Choroid plexus epithelial cell (primary cell): ENCODE data around the gene RLF.
"Not testable (repeated sequence)": the region's sequence is repeated elsewhere in the genome, so short reads cannot be mapped to it uniquely, and the experiment has no call there.

Experiments
- DNase-seq: peaks from one replicate; pipeline ENCODE4 v3.0.0-alpha.2; 2010; ENCODE audit warnings: low read depth
- H3K4me3 ChIP-seq: 2 replicates; pipeline ENCODE4 v1.5.1; 2011; ENCODE audit warnings: low read depth, mild to moderate bottlenecking, control low read depth, low read length, moderate library complexity
- TF ChIP-seq, protein P1 (sequence below): conservative IDR thresholded peaks from 2 replicates; pipeline ENCODE4 v1.5.1; 2011; ENCODE audit warnings: low read depth, mild to moderate bottlenecking, control low read depth, inconsistent platforms, low read length, moderate library complexity

Gene RLF

DNA sequence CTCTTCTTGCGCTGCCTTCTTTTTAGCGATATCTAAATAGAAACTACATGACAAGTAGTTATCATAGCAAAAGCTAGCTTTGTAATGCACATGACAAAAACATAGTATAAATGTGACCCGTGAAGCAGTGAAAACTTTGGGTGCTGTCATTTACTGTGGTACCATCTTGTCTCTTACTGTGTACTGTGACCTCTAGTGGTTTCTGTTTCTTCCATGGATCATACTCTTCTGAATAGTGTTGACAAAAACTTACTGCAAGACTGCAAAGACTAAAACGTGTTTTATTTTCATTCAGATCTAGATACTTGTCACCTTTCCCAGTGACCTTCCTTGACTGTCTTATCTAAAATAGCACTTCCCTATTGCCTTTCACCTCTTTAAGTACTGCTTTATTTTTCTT is 6.1 kb downstream of the RLF start:
- H3K4me3 ChIP-seq: no peak overlapping the region

GRCh38 chr1:40171036-40171435 is 9.8 kb downstream of the RLF start:
- no peak for DNase-seq
- TF ChIP-seq, protein P1, sequence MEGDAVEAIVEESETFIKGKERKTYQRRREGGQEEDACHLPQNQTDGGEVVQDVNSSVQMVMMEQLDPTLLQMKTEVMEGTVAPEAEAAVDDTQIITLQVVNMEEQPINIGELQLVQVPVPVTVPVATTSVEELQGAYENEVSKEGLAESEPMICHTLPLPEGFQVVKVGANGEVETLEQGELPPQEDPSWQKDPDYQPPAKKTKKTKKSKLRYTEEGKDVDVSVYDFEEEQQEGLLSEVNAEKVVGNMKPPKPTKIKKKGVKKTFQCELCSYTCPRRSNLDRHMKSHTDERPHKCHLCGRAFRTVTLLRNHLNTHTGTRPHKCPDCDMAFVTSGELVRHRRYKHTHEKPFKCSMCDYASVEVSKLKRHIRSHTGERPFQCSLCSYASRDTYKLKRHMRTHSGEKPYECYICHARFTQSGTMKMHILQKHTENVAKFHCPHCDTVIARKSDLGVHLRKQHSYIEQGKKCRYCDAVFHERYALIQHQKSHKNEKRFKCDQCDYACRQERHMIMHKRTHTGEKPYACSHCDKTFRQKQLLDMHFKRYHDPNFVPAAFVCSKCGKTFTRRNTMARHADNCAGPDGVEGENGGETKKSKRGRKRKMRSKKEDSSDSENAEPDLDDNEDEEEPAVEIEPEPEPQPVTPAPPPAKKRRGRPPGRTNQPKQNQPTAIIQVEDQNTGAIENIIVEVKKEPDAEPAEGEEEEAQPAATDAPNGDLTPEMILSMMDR: no peak
- H3K4me3 ChIP-seq: no peak overlapping the region

More for the DNA sequence above, 6.1 kb downstream of the RLF start:
- TF ChIP-seq, protein P1: no peak
- no peak for DNase-seq

- TF ChIP-seq, protein P1: no peak
- H3K4me3 ChIP-seq: no peak overlapping the region
- DNase-seq: no peak
These were observed 13.6 kb downstream of the RLF start for GRCh38 chr1:40174788-40175187.

DNA sequence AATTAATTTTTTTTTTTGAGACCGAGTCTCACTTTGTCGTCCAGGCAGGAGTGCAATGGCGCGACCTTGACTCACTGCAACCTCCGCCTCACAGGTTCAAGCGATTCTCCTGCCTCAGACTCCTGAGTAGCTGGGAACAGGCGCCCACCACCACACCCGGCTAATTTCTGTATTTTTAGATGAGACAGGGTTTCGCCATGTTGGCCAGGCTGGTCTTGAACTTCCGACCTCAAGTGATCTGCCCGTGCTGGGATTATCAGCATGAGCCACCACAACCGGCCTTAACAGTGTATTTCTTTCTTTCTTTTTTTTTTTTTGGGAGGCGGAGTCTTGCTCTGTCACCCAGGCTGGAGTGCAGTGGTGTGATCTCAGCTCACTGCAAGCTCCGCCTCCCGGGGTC is 15.8 kb downstream of the RLF start:
- H3K4me3 ChIP-seq, DNase-seq: not testable (repeated sequence)

DNA sequence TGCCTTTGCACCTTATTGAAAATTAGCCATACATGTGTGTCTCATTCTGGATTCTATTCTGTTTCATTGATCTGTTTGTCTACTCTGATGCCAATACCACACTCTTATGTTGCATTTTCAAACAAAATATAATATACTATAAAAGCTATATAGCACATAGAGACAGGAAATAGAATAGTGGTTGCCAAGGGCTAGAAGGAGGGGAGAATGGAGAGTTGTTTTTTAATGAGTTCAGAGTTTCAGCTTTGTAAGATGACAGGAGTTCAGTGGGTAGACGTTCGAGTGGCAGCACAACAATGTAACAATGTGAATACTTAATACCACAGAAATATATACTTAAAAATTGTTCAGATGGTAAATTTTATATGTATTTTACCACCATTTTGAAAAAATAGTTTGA is 17.0 kb downstream of the RLF start:
- DNase-seq: no peak
- TF ChIP-seq, protein P1: no peak
- no peak overlapping the region for H3K4me3 ChIP-seq

- no peak for DNase-seq
- TF ChIP-seq, protein P1: no peak
- H3K4me3 ChIP-seq: no peak overlapping the region
These were observed 18.4 kb downstream of the RLF start for GRCh38 chr1:40179496-40180089.

DNA sequence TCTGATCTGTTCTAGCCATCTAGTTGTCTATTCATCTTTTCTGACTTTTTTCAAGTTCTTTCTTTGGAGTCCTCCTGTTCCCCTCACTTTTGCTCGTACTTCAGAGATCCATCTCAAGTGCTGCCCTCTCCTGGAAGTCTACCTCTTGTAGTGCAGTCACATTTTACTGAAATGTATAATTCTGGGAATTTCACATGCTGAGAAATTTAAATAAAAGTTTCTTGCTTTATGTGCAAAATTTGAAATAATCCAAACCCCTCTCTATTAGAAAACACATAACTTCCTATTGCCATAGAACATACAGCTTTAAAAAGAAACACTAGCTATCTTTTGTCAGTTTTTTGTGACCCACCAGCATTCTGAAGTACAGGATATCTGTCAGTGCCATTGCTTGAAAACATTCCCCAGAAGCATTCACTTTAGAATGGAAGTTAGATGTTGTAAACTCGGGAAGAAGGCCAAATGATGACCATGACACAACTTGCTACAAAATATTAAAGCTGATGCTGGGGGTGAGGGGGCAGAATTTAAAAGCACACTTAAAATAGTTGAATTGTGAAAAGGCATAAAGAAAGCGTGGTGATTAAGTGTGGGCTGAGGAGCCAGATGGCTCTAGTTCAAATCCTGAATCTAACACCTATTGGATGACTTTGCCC is 22.0 kb downstream of the RLF start:
- TF ChIP-seq, protein P1: peak; percentile 73
- H3K4me3 ChIP-seq: no peak overlapping the region
- peak; percentile 73 for DNase-seq
